GM06990 (cell line): ENCODE measurements around the gene HTR6.

Source experiments
- DNase-seq: peaks from one replicate; pipeline ENCODE4 v3.0.0-alpha.2; 2011; ENCODE audit not compliant: insufficient read length; ENCODE audit errors: extremely low read depth
- H3K27me3 ChIP-seq: replicated peaks from 2 replicates; pipeline ENCODE4 v1.6.0; 2011; ENCODE audit warnings: low read length; ENCODE audit not compliant: control insufficient read depth, insufficient read depth
- H3K36me3 ChIP-seq: 2 replicates; pipeline ENCODE4 v1.5.1; 2011; ENCODE audit warnings: low read length; ENCODE audit not compliant: control insufficient read depth, insufficient read depth
- H3K4me3 ChIP-seq: replicated peaks from 2 replicates; pipeline ENCODE4 v1.5.1; 2011; ENCODE audit warnings: low read depth, mild to moderate bottlenecking, control low read depth, low read length
- TF ChIP-seq, protein P1 (sequence below): IDR thresholded peaks from 2 replicates; pipeline ENCODE4 v1.5.1; 2011; ENCODE audit warnings: low read length, control low read depth, mild to moderate bottlenecking, inconsistent platforms; ENCODE audit not compliant: insufficient read depth, poor library complexity, severe bottlenecking

The HTR6 gene

DNA sequence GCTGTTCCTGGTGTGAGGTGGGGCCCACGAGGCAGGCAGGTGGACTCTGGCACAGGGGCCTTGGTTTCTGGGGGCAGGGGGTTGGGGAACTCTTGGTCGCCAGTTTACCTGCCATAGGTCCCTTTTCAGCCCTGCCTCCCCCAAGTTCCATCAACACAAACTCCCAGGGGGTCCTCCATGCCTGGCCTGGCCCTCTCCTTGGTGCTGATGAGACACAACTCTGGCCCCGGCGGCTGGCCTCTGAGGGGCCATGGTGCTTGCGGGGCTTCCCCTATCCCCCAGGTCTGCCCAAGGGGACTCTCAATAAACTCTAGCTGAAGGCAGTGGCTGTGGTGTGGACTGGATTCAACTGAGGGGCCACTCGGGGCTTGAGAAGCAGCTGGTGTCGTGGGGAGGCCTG lies 16.0 kb downstream of the HTR6 start:
- no peak overlapping the region for H3K4me3 ChIP-seq
- no peak for DNase-seq
- H3K36me3 ChIP-seq: no peaks in the 10 kb centered on the region
- TF ChIP-seq, protein P1, sequence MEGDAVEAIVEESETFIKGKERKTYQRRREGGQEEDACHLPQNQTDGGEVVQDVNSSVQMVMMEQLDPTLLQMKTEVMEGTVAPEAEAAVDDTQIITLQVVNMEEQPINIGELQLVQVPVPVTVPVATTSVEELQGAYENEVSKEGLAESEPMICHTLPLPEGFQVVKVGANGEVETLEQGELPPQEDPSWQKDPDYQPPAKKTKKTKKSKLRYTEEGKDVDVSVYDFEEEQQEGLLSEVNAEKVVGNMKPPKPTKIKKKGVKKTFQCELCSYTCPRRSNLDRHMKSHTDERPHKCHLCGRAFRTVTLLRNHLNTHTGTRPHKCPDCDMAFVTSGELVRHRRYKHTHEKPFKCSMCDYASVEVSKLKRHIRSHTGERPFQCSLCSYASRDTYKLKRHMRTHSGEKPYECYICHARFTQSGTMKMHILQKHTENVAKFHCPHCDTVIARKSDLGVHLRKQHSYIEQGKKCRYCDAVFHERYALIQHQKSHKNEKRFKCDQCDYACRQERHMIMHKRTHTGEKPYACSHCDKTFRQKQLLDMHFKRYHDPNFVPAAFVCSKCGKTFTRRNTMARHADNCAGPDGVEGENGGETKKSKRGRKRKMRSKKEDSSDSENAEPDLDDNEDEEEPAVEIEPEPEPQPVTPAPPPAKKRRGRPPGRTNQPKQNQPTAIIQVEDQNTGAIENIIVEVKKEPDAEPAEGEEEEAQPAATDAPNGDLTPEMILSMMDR: no peak
- H3K27me3 ChIP-seq: no peaks in the 10 kb centered on the region; the same call in 1 of the 2 replicates

- no peak for DNase-seq
- Histone ChIP-seq H3K36me3 (no peaks in the 10 kb centered on the region), H3K4me3 (no peak overlapping the region), H3K27me3 (no peaks in the 10 kb centered on the region)
- TF ChIP-seq, protein P1: no peak
Measured at GRCh38 chr1:19682257-19682656, 17.6 kb downstream of the HTR6 start.

DNA sequence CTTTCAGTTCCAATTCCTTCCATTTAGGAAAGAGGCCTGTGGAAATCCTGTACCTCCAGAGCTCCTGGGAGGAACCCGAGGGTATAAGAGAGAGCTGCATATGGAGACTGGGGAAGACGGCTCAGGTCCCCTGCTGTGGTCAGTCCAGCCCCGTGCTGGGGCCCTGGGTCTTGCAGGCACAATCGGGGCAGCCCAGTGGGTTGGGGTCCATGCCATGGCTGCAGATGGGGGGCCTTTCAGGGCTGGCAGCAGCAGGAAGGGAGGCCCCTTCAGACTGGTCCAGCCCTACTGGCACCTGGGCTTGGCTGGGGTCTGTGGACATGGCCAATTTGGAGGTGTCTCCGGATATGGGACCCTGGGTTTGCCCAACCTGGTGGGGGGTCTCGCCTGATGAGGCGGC lies 18.2 kb downstream of the HTR6 start:
- Histone ChIP-seq H3K36me3 (no peaks in the 10 kb centered on the region; the same call in 1 of the 2 replicates), H3K27me3 (no peaks in the 10 kb centered on the region), H3K4me3 (no peak overlapping the region)
- DNase-seq: no peak
- TF ChIP-seq, protein P1: no peak

DNA sequence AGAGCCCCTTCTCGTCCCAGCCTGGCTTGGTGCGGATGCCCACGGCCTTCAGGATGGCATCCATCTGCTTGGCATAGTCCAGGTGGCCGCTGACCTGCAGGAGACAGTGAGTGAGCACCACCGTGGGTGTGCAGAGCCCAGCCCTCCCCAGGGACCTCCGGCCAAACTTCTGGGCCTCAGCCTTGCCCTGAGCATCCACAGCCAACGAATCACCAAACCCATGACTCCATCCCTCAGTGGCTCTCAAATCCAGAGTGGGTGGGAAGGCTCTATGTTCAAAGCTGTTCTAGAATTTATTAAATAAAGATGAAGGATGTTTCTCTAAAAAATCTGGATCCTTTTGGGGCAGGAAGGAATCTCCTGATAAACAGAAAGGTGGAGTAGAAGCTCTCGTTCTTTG lies 18.7 kb downstream of the HTR6 start:
- TF ChIP-seq, protein P1: no peak
- no peaks in the 10 kb centered on the region for H3K27me3 ChIP-seq
- no peak overlapping the region for H3K4me3 ChIP-seq
- DNase-seq: no peak
- H3K36me3 ChIP-seq: no peaks in the 10 kb centered on the region; the same call in none of the 2 replicates

DNA sequence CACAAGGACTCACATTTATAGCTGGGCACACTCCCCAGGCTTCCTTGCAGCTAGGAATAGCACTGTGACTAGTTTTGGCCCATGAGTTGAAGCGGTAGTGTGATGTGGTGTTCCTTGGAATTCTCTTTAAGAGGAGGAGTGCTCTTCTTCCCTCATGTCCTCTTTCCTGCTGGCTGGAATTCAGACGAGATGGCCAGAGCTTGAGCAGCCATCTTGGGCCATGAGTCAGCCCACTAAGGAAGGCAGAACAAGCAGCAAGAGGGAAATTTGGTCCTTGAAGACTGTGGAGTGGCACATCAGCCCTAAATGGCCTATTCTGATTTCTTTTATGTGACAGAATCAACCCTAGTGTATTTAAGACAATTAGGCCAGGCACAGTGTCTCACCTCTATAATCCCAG lies 20.0 kb downstream of the HTR6 start:
- Histone ChIP-seq H3K27me3 (no peaks in the 10 kb centered on the region), H3K36me3 (no peaks in the 10 kb centered on the region; the same call in none of the 2 replicates), H3K4me3 (no peak overlapping the region)
- DNase-seq: no peak
- TF ChIP-seq, protein P1: no peak

DNA sequence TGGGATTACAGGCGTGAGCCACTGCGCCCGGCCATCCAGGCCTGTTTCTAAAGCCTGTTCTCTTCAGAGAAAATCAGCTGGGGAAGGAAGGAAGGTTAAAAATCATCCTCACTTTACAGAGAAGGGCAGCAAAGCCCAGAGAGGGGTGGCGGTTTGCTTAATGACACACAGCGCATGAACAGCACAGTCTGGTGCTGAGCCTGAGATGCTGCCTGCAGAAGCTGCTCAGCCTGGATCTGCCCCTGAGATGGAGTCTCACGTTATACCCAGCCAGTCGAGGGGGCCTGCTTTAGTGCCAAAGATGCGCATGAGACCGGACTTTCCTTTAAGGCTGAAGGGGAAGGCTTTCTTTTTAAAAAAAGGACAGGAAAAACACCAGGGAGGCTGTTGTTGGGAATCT lies 21.3 kb downstream of the HTR6 start:
- Histone ChIP-seq H3K27me3 (no peaks in the 10 kb centered on the region), H3K4me3 (no peak overlapping the region), H3K36me3 (no peaks in the 10 kb centered on the region; the same call in none of the 2 replicates)
- DNase-seq: no peak
- TF ChIP-seq, protein P1: no peak
